A549 (cell line): Measurements from ENCODE around the gene FBXW5. TPM values are rescaled to one million over a fixed set of nuclear protein-coding genes. Genes with fewer than 3 reads are reported as not detected.

Experiments used
- ATAC-seq, 2 experiments: fragments of 200-7000 bp in 1 of 2; fragments of >200 bp in 1 of 2; cut with Nextera tagmentation in 1 of 2; cut with Tn5 transposase in 1 of 2; 3 replicates each; pipeline versions ENCODE4 v1.8.0 to v1.9.1; 2018 to 2020; ENCODE audit warnings: mild to moderate bottlenecking in 1 of 2, moderate library complexity in 1 of 2
- CTCF ChIA-PET: fragments of 300-600 bp; sonication (Branson Sonifier 250); formaldehyde crosslinking; extraction: SDS; loops from one replicate; lab custom pipeline; 2021; ENCODE audit warnings: antibody characterized with exemption, inconsistent platforms; lab: Yijun Ruan, JAX
- POLR2A ChIA-PET: fragments of 350-600 bp; formaldehyde crosslinking; extraction: SDS; loops from one replicate; lab custom pipeline; 2021; ENCODE audit warnings: antibody characterized with exemption, inconsistent platforms; lab: Yijun Ruan, JAX
- DNase-seq, 2 experiments: peaks; one replicate each; pipeline versions ENCODE4 v3.0.0 to v3.0.0-alpha.2; 2011 to 2016; ENCODE audit warnings: low read depth in 1 of 2, low spot score in 1 of 2
- FAIRE-seq: peaks from 2 replicates; lab custom pipeline; 2011; peaks lifted over from hg19 to GRCh38; lab: Jason Lieb, UNC
- H3K27ac ChIP-seq, 2 experiments: fragments of >200 bp; sonication (Bioruptor Twin); formaldehyde crosslinking; 3 replicates each; pipeline ENCODE4 v1.5.1; 2016 to 2017
- H3K4me1 ChIP-seq: fragments of >200 bp; sonication (Bioruptor Twin); formaldehyde crosslinking; 3 replicates; pipeline ENCODE4 v1.6.1; 2016
- H3K4me2 ChIP-seq: fragments of >200 bp; sonication (Bioruptor Twin); formaldehyde crosslinking; 3 replicates; pipeline ENCODE4 v1.6.1; 2016
- H3K4me3 ChIP-seq: fragments of >200 bp; sonication (Bioruptor Twin); formaldehyde crosslinking; 3 replicates; pipeline ENCODE4 v1.5.1; 2016
- H3K9me3 ChIP-seq: fragments of >200 bp; sonication (Bioruptor Twin); formaldehyde crosslinking; 3 replicates; pipeline ENCODE4 v1.6.1; 2016
- BHLHE40 ChIP-seq: IDR thresholded peaks from 2 replicates; pipeline ENCODE4 v1.6.1; 2012; ENCODE audit warnings: low read depth, low read length, inconsistent platforms
- CBX2 ChIP-seq: fragments of 200-600 bp; sonication (generic); IDR thresholded peaks from 2 replicates; pipeline ENCODE4 v1.6.1; 2016; ENCODE audit warnings: low read depth, mild to moderate bottlenecking, borderline replicate concordance
- CHD4 ChIP-seq: fragments of 200-600 bp; sonication (generic); IDR thresholded peaks from 2 replicates; pipeline ENCODE4 v1.6.1; 2016; ENCODE audit warnings: antibody characterized with exemption, mild to moderate bottlenecking, borderline replicate concordance
- CTCF ChIP-seq: fragments of >200 bp; sonication (Bioruptor Twin); formaldehyde crosslinking; IDR thresholded peaks from 3 replicates; pipeline ENCODE4 v1.5.1; 2016
- EHMT2 ChIP-seq: fragments of 200-600 bp; sonication (generic); IDR thresholded peaks from 2 replicates; pipeline ENCODE4 v1.6.1; 2016; ENCODE audit warnings: antibody characterized with exemption, low read depth, mild to moderate bottlenecking, moderate library complexity
- FOSB ChIP-seq: fragments of 250-450 bp; sonication (Bioruptor Pico); IDR thresholded peaks from 2 replicates; pipeline ENCODE4 v1.5.0; 2020; ENCODE audit warnings: mild to moderate bottlenecking, moderate library complexity
- FOSL2 ChIP-seq, 2 experiments: fragments of 450-650 bp in 1 of 2; fragments of >200 bp in 1 of 2; sonication (Bioruptor Twin) in 1 of 2; formaldehyde crosslinking; IDR thresholded peaks; 2 replicates each; pipeline versions ENCODE4 v1.5.0 to v1.6.1; 2016 to 2020; ENCODE audit warnings: mild to moderate bottlenecking in 1 of 2, moderate library complexity in 1 of 2
- HDAC2 ChIP-seq: fragments of 200-600 bp; sonication (generic); IDR thresholded peaks from 2 replicates; pipeline ENCODE4 v1.6.1; 2016
- HEYL ChIP-seq: fragments of 250-450 bp; sonication (Bioruptor Pico); IDR thresholded peaks from 2 replicates; pipeline ENCODE4 v1.8.0; 2021; ENCODE audit warnings: mild to moderate bottlenecking, moderate library complexity
- HMGXB4 ChIP-seq: fragments of 250-450 bp; sonication (Bioruptor Pico); IDR thresholded peaks from 2 replicates; pipeline ENCODE4 v1.5.0; 2021; ENCODE audit warnings: mild to moderate bottlenecking, moderate library complexity, borderline replicate concordance
- HOXA7 ChIP-seq: fragments of 250-450 bp; sonication (Bioruptor Pico); IDR thresholded peaks from 2 replicates; pipeline ENCODE4 v1.5.0; 2020; ENCODE audit warnings: mild to moderate bottlenecking, moderate library complexity
- HOXB5 ChIP-seq: fragments of 250-450 bp; sonication (Bioruptor Pico); IDR thresholded peaks from 2 replicates; pipeline ENCODE4 v1.5.0; 2020; ENCODE audit warnings: mild to moderate bottlenecking, moderate library complexity
- JUNB ChIP-seq: fragments of >200 bp; sonication (Bioruptor Twin); formaldehyde crosslinking; IDR thresholded peaks from 2 replicates; pipeline ENCODE4 v1.6.1; 2016
- MAX ChIP-seq: IDR thresholded peaks from 2 replicates; pipeline ENCODE4 v1.6.1; 2012
- NPAS2 ChIP-seq: fragments of 250-450 bp; sonication (Bioruptor Pico); IDR thresholded peaks from 2 replicates; pipeline ENCODE4 v1.8.0; 2022; ENCODE audit warnings: mild to moderate bottlenecking, moderate library complexity, borderline replicate concordance
- PHF8 ChIP-seq: fragments of 200-600 bp; sonication (generic); IDR thresholded peaks from 2 replicates; pipeline ENCODE4 v1.6.1; 2016; ENCODE audit warnings: low read depth, mild to moderate bottlenecking, antibody characterized with exemption, moderate library complexity, borderline replicate concordance
- POLR2A ChIP-seq: IDR thresholded peaks from 2 replicates; pipeline ENCODE4 v1.6.1; 2012; ENCODE audit warnings: mild to moderate bottlenecking, low read length
- RCOR1 ChIP-seq: fragments of 150-350 bp; IDR thresholded peaks from 2 replicates; pipeline ENCODE4 v1.6.1; 2014; ENCODE audit warnings: antibody characterized with exemption, low read length, low read depth
- RFX5 ChIP-seq: fragments of 450-650 bp; IDR thresholded peaks from 2 replicates; pipeline ENCODE4 v1.7.1; 2014; ENCODE audit warnings: antibody characterized with exemption, mild to moderate bottlenecking, moderate library complexity
- SREBF2 ChIP-seq: fragments of 450-650 bp; IDR thresholded peaks from 2 replicates; pipeline ENCODE4 v1.6.1; 2014; ENCODE audit warnings: mild to moderate bottlenecking, moderate library complexity
- TFCP2L1 ChIP-seq: fragments of 250-450 bp; sonication (Bioruptor Pico); IDR thresholded peaks from 2 replicates; pipeline ENCODE4 v1.5.0; 2021; ENCODE audit warnings: mild to moderate bottlenecking
- WGBS: methylation state at CpG from one replicate; pipeline ENCODE4 v1.1.6; 2017; ENCODE audit errors: missing lambda C conversion rate; 5-methylcytosine and 5-hydroxymethylcytosine counted together
- polyA plus RNA-seq, 4 experiments: library from polyadenylated mRNA; depleted of rRNA in 3 of 4; stranded (reverse); fragments of >200 nt; fragmentation: RNase III in 1 of 4; extraction: RNeasy Plus Mini Kit Qiagen cat#74134 plus additional on column Dnase treatment in 1 of 4; gene quantifications; 2 replicates in 3 of 4; 3 replicates in 1 of 4; pipeline ENCODE4 v1.2.3, GENCODE V29; 2011 to 2017
- TF ChIP-seq, protein P1 (sequence below): fragments of 150-350 bp; IDR thresholded peaks from 2 replicates; pipeline ENCODE4 v1.6.1; 2014; ENCODE audit warnings: low read depth, mild to moderate bottlenecking, low read length
- TF ChIP-seq, protein P2 (sequence below): fragments of >200 bp; sonication (Bioruptor Twin); formaldehyde crosslinking; IDR thresholded peaks from 2 replicates; pipeline ENCODE4 v1.6.1; 2016

FBXW5 gene
- polyA plus RNA-seq, 2 of the 4 experiments (the other 2 are of a cell fraction) = 37.5 to 59.5 TPM

GRCh38 chr9:136951541-136952320, 7.2 kb upstream of the FBXW5 start, which contains the start of gene LCN12:
TSS of gene LCN12 (plus strand) at chr9:136952273. CDS start at chr9:136952328, 55 bp downstream.
- CTCF ChIA-PET = interaction anchor here (1.5 to 11.3 kb wide), 2 partner anchors 80 to 116 kb away, joined by 4 to 282 read pairs; partner anchors contain the start of genes ABCA2 and FUT7

GRCh38 chr9:136950656-136951276, 6.2 kb upstream of the FBXW5 start:
- POLR2A ChIA-PET = interaction anchor here (1.0 to 1.4 kb wide), 2 partner anchors 7 to 41 kb away, joined by 3 to 4 read pairs; partner anchors contain the start of gene PAXX
- TF ChIP-seq MAX (no peak), HOXA7 (no peak), BHLHE40 (no peak), EHMT2 (no peak), POLR2A (no peak), SREBF2 (no peak), HMGXB4 (no peak), CTCF (no peak), CHD4 (no peak), TFCP2L1 (CRISPR knock-in tag) (no peak), FOSL2 (IDR thresholded peaks at IDR 0.05) (no peak), FOSL2 (CRISPR knock-in tag; IDR thresholded peaks at IDR 0.05) (no peak), JUNB (no peak), RCOR1 (no peak), RFX5 (no peak), HOXB5 (CRISPR knock-in tag) (no peak), HDAC2 (no peak)
- TF ChIP-seq, protein P1, sequence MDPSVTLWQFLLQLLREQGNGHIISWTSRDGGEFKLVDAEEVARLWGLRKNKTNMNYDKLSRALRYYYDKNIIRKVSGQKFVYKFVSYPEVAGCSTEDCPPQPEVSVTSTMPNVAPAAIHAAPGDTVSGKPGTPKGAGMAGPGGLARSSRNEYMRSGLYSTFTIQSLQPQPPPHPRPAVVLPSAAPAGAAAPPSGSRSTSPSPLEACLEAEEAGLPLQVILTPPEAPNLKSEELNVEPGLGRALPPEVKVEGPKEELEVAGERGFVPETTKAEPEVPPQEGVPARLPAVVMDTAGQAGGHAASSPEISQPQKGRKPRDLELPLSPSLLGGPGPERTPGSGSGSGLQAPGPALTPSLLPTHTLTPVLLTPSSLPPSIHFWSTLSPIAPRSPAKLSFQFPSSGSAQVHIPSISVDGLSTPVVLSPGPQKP = no peak
- TF ChIP-seq, all 56 proteins: peak for 0
- H3K9me3 ChIP-seq = no peaks in the 10 kb centered on the region
- peaks cover 31% of the 10 kb centered on the region for H3K4me1 ChIP-seq
- peak overlapping the region; percentile 60 for H3K4me3 ChIP-seq
- CTCF ChIA-PET = interaction anchor here (0.5 to 11.3 kb wide), 4 partner anchors 37 to 117 kb away, joined by 3 to 282 read pairs (median 4); partner anchors contain the start of genes ABCA2 and FUT7
- peak overlapping the region; percentile 94 to 98 for H3K27ac ChIP-seq
- DNase-seq (no peak), FAIRE-seq (no peak), ATAC-seq (peak; percentile 2 to 4; a peak in 4 of 6 replicates)
- WGBS = 58% methylated on average over 7 of the region's 9 CpGs
- H3K4me2 ChIP-seq = peak overlapping the region; percentile 92

More at GRCh38 chr9:136951541-136952320, 7.2 kb upstream of the FBXW5 start, which contains the start of gene LCN12:
- Histone ChIP-seq H3K4me3 (no peak within 1 kb of the TSS), H3K9me3 (no peaks in the 10 kb centered on the region), H3K27ac (peak within 1 kb of the TSS in 1 of 2 experiments; percentile 98; a peak in 3 of 6 replicates), H3K4me2 (no peak within 1 kb of the TSS), H3K4me1 (peaks cover 31% of the 10 kb centered on the region)
- no peak for FAIRE-seq
- POLR2A ChIA-PET = interaction anchor here (1.0 kb wide), 1 partner anchor 40 kb away, joined by 4 read pairs; the partner anchor contains the start of gene PAXX
- TF ChIP-seq FOSB (no peak), RCOR1 (no peak), PHF8 (no peak), HEYL (CRISPR knock-in tag) (no peak), CBX2 (no peak), SREBF2 (no peak), JUNB (no peak), HOXA7 (no peak), POLR2A (no peak), BHLHE40 (no peak), NPAS2 (no peak)
- TF ChIP-seq, protein P2, sequence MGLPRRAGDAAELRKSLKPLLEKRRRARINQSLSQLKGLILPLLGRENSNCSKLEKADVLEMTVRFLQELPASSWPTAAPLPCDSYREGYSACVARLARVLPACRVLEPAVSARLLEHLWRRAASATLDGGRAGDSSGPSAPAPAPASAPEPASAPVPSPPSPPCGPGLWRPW = no peak
- TF ChIP-seq, all 56 proteins: peak for 0
- ATAC-seq = no peak
- 86% methylated on average over 7 of the region's 14 CpGs for WGBS
- no peak for DNase-seq
